Stimulated activated CD8-positive, alpha-beta memory T cell treated with anti-CD3 and anti-CD28 coated beads, Interleukin-4, amount 100 ng/mL, for 24 hours (primary cell): ENCODE results near the gene DENND4A.
"Not testable (repeated sequence)": the region's sequence is repeated elsewhere in the genome, so short reads cannot be mapped to it uniquely, and the experiment has no call there.

Experiments used
- DNase-seq: peaks from one replicate; pipeline ENCODE4 v3.0.0-alpha.2; 2020; ENCODE audit warnings: low read depth

Gene DENND4A

DNA sequence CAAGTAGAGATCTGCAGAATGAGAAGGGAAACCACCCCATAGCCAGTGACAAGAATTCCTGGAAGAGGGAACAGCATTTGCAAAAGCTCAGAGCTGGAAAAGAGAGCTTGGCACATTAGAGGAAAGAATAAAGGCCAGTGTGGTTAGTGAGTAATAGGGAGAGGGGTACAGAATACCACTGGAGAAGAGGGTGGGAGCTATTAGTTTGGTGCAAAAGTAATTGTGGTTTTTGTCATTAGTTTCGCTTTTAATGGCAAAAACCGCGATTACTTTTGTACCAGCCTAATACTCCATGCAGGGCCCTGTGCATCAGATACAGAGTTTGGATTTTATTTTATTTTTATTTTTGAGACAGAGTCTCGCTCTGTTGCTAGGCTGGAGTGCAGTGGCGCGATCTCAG lies 160.6 kb downstream of the DENND4A start:
- no peak for DNase-seq

- no peak for DNase-seq
Measured at GRCh38 chr15:65630760-65631159, 161.3 kb downstream of the DENND4A start.

DNA sequence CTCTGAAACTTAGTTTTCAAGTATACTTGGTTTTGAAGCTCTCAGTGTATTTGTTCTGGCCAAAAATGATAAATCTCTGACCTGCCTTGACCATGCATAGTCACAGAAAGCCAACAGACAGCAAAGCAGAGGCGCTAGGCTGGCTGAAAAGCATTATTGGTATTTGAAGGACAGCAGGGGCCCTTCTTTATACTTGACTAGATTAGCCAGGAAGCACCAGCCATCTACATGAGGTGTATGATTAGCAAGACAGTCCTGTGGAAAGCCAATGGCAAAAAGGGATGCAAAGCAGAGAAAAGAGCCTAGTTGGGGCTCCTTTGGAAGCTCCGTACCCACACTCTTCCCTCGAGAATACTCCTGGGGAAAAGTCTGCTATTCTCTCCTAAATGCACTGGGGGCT lies 162.5 kb downstream of the DENND4A start:
- DNase-seq, result no peak

DNA sequence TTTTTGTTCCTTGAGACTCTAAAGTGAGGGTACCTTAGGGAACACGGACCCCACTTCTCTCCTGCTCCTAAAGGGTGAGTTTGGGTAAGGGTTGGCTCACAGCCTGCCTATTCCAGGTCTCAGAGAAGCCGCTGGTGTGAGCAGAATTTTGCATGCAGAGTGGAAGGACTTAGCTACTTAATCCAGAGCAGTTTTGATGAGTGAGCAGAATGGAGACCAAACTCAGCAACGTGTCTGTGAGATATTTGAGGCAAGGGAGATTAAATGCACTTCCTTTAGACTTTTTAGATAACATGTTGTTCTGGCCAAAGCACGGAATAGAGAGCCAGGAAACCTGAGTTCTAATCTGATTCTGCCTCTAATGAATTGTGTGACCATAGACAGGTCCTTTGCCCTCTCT lies 165.2 kb downstream of the DENND4A start:
- DNase-seq, result no peak

- no peak for DNase-seq
Measured at GRCh38 chr15:65623103-65623502, 169.0 kb downstream of the DENND4A start.

GRCh38 chr15:65621638-65622037 lies 170.5 kb downstream of the DENND4A start, which contains the start of gene SLC24A1:
Gene SLC24A1, plus strand, starts transcription at chr15:65621938. Its CDS starts 2,143 bp downstream, at chr15:65624081.
- DNase-seq, result no peak

- no peak for DNase-seq
Measured at GRCh38 chr15:65620833-65621232, 171.3 kb downstream of the DENND4A start.

GRCh38 chr15:65619626-65620290 lies 172.3 kb downstream of the DENND4A start:
- no peak for DNase-seq

GRCh38 chr15:65618560-65619109 lies 173.5 kb downstream of the DENND4A start:
- no peak for DNase-seq

DNA sequence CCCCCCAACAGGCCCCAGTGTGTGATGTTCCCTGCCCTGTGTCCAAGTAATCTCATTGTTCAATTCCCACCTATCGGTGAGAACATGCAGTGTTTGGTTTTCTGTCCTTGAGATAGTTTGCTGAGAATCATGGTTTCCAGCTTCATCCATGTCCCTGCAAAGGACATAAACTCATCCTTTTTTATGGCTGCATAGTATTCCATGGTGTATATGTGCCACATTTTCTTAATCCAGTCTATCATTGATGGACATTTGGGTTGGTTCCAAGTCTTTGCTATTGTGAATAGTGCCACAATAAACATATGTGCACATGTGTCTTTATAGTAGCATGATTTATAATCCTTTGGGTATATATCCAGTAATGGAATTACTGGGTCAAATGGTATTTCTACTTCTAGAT lies 176.2 kb downstream of the DENND4A start:
- DNase-seq, result not testable (repeated sequence)

DNA sequence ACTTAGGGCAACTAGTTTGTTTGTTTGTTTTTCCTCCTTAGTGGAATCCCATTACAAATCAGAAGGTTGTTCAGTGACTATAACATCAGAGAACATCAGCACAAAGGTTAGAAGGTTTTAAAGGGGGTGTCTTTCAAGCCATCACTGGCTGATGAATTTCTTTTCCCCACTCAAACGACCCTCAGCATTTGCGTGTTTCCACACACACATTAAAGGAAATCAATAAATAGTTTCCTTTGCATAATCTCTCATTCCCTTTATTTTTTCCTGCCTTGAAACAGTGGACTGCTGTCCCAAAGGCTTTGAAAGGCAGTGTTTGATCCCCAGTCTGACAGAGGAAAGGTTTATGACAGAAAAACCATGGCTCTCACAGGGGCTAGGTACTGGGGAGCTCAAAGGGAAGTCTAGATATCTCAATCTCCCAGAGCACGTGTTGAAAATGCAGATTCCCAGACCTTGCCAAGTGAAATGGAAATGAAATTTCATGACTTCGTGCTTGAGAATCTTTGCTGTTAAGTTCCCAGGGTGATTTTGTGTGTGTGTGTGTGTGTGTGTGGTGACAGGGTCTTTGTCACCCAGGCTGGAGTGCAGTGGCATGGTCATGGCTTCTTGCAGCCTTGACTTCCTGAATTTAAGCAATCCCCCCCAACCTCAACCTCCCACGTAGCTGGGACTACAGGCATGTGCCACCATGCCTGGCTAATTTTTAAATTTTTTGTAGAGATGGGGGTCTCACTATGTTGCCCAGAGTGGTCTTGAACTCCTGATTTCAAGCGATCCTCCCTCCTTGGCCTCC lies 178.9 kb downstream of the DENND4A start:
- DNase-seq, result no peak

DNA sequence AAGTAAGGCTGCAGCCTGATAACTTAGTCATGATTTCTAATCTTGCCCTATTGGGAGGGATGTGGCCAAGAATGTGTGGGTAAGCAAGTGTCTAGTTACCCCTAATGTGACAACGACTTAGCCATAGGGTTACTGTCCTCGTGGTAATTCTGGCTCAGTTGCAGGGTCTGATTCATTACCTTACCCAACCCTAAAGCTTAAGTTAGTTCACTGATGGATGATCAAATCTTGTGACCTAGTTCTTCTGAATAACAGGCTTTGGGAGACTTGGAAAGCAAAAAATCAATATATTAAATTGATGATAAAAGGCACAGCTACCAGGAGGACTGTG lies 179.5 kb downstream of the DENND4A start:
- DNase-seq, result no peak

DNA sequence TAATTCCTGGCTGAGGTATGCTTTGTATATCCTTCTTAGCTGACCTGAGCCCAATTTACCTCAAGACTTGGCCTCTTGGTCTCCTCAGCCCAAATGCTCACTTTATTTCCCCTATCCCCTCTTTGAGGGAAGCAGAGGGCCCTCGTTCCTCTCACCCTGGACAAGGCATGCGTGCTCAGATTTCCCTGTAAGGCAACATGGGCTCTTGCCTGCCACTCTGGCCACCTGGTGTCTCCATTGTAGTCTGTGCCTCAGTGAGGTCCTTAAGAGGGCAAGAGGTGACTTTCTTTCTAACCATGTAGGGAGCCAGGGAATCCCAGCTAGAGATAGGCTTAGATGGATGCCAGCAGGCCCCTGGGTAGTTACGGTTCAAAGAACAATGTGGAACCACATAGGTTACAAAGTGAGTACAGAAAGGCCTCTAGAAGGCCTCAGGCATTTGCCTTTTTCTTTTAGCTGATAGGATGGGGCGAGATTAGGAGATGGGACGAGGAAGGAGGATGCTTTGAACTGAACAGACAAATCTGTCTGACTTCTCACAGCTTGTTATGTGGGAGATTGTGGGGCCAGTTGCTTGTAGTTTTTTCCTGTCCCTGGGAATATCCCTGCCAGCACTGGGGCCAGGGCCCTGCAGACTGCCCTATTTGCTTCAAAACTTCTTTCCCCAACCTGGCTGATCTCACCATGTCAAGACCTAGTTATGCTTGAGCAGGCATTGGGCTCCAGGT lies 180.0 kb downstream of the DENND4A start:
- no peak for DNase-seq

- peak; percentile 95 for DNase-seq
Measured at GRCh38 chr15:65610871-65611718, 181.0 kb downstream of the DENND4A start, which contains the start of gene INTS14. Gene INTS14, minus strand, starts transcription at chr15:65611131. Its CDS starts 3,751 bp downstream, at chr15:65607380.
